Activated naive CD4-positive, alpha-beta T cell treated with anti-CD3 and anti-CD28 coated beads, Interleukin-2, amount 10 ng/mL, durations not matched to agents 7 days and 5 days (primary cell): Measurements from ENCODE around the gene LIN28B.

Source experiments
- CTCF ChIA-PET: fragments of 350-600 bp; sonication (Branson Sonifier 250); formaldehyde crosslinking; loops from one replicate; lab custom pipeline; 2021; ENCODE audit warnings: antibody characterized with exemption; lab: Charles Lee
- DNase-seq: peaks from one replicate; pipeline ENCODE4 v3.0.0-alpha.2; 2020
- H3K27ac Mint-ChIP-seq: one replicate; pipeline ENCODE4 v1.8.0; 2021; ENCODE audit warnings: mild to moderate bottlenecking, moderate library complexity, mixed read lengths
- H3K27me3 Mint-ChIP-seq: one replicate; pipeline ENCODE4 v1.8.0; 2021; ENCODE audit warnings: mild to moderate bottlenecking, mixed read lengths
- H3K36me3 Mint-ChIP-seq: one replicate; pipeline ENCODE4 v1.8.0; 2021; ENCODE audit warnings: mixed read lengths
- H3K4me1 Mint-ChIP-seq: one replicate; pipeline ENCODE4 v1.8.0; 2021; ENCODE audit warnings: mixed read lengths
- H3K4me3 Mint-ChIP-seq: one replicate; pipeline ENCODE4 v1.8.0; 2021; ENCODE audit warnings: mild to moderate bottlenecking, moderate library complexity, mixed read lengths
- H3K9me3 Mint-ChIP-seq: one replicate; pipeline ENCODE4 v1.8.0; 2021; ENCODE audit warnings: mixed read lengths

LIN28B gene, protein sequence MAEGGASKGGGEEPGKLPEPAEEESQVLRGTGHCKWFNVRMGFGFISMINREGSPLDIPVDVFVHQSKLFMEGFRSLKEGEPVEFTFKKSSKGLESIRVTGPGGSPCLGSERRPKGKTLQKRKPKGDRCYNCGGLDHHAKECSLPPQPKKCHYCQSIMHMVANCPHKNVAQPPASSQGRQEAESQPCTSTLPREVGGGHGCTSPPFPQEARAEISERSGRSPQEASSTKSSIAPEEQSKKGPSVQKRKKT

DNA sequence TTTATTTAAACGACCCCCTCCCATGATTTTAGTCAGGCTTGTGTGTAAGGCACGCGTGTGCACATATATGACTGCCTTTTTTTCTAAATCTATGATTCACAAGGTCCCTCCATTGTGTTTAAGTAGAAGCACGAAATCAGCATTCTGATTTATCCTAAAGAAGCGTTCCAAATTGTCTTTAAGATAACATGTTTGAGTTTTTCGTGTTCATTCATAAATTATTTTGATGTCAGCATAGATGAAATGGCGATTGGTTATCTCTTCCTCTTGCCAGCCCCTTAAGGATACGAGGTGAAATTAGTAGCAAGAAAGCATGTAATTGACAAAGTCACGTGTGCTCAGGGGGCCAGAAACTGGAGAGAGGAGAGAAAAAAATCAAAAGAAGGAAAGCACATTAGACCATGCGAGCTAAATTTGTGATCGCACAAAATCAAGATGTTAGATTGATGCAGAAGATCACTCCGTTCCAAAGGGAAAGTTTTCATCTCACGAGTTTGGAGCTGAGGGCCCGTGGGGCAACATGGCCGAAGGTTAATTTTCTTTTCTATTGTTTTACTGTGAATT, at the start of gene LIN28B:
TSS of gene LIN28B (plus strand) at position 377 of the 564 bp plus-strand sequence. CDS start at position 521, 144 bp downstream.
- peaks cover 2% of the 10 kb centered on the region for H3K36me3 Mint-ChIP-seq
- peak within 1 kb of the TSS; percentile 18 for H3K4me3 Mint-ChIP-seq
- CTCF ChIA-PET: interaction anchor here (1.3 to 1.8 kb wide), 2 partner anchors 12 to 17 kb away, joined by 3 to 5 read pairs; no protein-coding TSS in a partner anchor
- H3K27me3 Mint-ChIP-seq: peaks cover 62% of the 10 kb centered on the region
- DNase-seq: no peak
- no peak within 1 kb of the TSS for H3K27ac Mint-ChIP-seq
- peaks cover 18% of the 10 kb centered on the region for H3K4me1 Mint-ChIP-seq
- no peaks in the 10 kb centered on the region for H3K9me3 Mint-ChIP-seq

DNA sequence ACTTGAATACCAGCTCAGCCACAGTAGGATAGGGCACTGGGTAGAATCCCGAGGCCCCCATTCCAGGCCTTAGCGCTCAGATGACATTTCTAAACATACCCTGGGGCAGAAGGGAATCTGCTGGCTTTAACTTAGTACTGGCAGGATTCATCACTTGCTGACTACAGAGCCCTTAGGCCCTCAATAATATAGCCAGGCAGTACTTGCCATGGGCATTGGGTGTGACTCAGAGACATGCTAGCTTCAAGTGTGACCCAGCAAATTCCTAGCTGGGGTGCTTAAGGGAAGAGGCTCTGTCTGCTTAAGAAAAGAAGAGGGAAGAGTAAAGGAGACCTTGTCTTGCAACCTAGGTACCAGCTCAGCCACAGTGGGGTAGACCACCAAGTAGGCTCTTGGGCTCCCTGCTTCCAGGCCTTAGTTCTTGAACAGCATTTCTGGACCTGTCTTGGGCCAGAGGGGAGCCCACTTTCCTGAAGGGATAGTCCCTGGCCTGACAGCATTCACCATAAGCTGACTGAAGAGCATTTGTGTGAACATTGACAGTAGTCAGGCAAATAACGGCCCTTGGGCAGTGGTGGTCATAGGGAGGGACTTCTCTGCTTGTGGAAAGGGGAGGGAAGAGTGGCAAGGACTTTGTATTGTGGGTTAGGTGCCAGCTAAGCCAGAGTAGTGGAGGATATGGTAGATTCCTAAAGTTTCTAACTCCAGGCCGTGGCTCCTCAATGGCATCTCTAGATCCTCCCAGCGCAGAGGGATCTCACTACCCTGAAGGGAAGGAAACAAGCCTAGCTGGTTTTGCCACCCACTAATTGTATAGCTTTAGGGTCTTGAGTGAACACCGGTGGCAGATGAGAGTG, 48.6 kb upstream of the LIN28B start:
- Mint-ChIP-seq H3K4me1 (no peaks in the 10 kb centered on the region), H3K27me3 (no peaks in the 10 kb centered on the region), H3K36me3 (no peaks in the 10 kb centered on the region), H3K27ac (no peak overlapping the region), H3K9me3 (no peaks in the 10 kb centered on the region), H3K4me3 (no peak overlapping the region)
- CTCF ChIA-PET: no interaction called here
- no peak for DNase-seq

DNA sequence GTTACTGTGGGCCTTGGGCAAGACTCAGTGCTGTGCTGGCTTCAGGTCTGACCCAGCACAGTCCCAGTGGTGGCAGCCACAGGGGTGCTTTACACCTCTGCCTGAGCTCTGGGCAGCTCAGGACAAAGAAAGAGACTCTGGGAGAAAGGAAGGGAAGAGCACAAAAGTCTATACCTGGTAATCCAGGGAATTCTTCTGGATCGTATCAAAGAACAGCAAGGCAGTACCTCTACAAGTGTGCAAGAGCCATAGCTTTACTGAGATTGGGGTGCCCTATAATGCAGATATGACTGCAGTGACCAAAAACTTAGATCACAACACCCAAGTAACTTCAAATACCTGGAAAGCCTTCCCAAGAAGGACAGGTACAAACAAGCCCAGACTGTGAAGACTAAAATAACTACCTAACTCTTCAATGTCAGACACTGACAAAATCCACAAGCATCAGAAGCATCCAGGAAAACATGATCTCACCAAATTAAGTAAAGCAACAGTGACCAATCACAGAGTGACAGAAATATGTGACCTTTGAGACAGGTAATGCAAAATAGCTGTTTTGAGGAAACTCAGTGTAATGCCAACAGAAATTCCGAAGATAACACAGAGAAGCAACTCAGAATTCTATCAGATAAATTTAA, 47.9 kb upstream of the LIN28B start:
- H3K36me3 Mint-ChIP-seq: no peaks in the 10 kb centered on the region
- CTCF ChIA-PET: no interaction called here

DNA sequence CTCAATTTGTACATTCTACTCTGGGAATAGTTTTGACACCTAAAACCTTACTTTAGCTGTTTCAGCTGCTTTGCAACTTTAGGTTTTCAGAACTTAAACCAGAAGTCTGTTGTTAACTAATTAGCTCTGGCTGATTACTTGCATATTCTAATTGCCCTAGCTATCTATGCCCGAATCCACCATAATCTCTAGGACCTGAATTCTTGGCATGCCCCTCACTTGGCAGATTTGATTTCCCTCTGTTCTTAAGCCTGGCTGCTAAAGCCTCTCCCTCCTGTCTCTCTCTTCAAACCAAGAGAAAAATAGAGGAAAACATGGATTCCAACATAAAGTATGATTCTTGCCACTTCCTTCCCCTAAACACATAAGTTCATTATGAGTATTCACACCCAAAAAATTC, 35.0 kb upstream of the LIN28B start:
- CTCF ChIA-PET: no interaction called here
- Mint-ChIP-seq H3K4me1 (no peaks in the 10 kb centered on the region), H3K27ac (no peak overlapping the region), H3K4me3 (no peak overlapping the region), H3K36me3 (no peaks in the 10 kb centered on the region), H3K9me3 (no peaks in the 10 kb centered on the region), H3K27me3 (peaks cover 3% of the 10 kb centered on the region)
- DNase-seq: no peak

More for the DNA sequence above, 47.9 kb upstream of the LIN28B start:
- Mint-ChIP-seq H3K9me3 (no peaks in the 10 kb centered on the region), H3K27ac (no peak overlapping the region), H3K4me1 (no peaks in the 10 kb centered on the region), H3K27me3 (no peaks in the 10 kb centered on the region), H3K4me3 (no peak overlapping the region)
- DNase-seq: no peak

DNA sequence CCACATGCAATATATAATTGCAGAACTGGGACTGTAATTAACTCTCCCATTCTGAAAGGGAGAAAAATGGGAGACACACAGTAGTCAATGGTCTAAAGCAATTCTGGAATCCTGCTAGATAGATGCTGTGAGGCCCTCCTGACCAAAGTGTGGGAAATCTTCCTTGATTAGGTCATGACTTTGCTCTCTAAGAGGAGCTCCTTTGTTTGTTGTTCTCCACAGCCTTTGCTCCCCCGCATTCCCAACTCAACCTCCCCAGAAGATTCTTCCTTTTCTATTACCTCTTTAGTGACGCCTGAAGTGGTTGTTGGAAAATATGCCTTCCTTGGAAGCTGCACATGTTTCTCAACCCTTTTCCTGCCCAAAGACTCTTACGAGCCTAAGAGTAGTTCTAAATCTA, 28.8 kb upstream of the LIN28B start:
- Mint-ChIP-seq H3K9me3 (no peaks in the 10 kb centered on the region), H3K36me3 (no peaks in the 10 kb centered on the region), H3K4me1 (no peaks in the 10 kb centered on the region), H3K4me3 (no peak overlapping the region), H3K27ac (no peak overlapping the region), H3K27me3 (peaks cover 3% of the 10 kb centered on the region)
- DNase-seq: no peak
- CTCF ChIA-PET: no interaction called here

DNA sequence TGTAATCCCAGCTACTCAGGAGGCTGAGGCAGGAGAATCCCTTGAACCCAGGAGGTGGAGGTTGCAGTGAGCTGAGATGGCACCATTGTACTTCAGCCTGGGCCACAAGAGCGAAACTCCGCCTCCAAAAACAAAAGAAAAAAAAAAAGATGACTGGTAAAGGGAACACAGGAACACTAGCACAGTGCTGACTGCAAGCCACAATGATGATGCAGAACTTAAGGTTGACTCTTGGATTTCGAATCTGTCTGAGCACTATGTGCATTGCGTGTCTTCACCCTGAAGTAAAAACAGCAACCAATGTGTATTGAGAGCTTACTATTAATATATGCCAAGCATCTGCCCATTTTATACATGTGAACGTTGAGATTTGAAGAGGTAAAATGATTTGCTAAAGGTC, 27.6 kb upstream of the LIN28B start:
- H3K36me3 Mint-ChIP-seq: no peaks in the 10 kb centered on the region

DNA sequence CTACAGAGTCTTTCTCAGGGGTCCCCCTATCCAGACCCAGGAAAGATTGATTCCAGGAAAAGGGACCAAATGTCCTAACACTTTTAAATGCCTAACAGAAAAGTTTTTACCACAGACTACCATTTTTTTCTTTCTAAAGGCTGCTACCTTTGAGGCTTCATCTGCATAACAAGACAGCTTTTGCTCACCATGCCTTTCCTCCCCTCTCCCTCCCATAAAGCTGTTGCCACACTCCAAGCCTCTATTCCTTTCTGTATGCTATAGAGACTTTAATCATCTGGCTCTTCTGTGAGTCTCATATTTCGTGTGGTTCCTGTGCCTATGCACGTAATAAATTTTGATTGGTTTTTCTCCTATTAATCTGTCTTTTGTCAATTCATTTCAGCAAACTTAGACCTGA, 26.0 kb upstream of the LIN28B start:
- Mint-ChIP-seq H3K4me1 (no peaks in the 10 kb centered on the region), H3K36me3 (no peaks in the 10 kb centered on the region), H3K27ac (no peak overlapping the region), H3K27me3 (peaks cover 3% of the 10 kb centered on the region), H3K9me3 (no peaks in the 10 kb centered on the region), H3K4me3 (no peak overlapping the region)
- no peak for DNase-seq
- CTCF ChIA-PET: no interaction called here

More for the DNA sequence above, 27.6 kb upstream of the LIN28B start:
- no peaks in the 10 kb centered on the region for H3K9me3 Mint-ChIP-seq
- H3K4me3 Mint-ChIP-seq: no peak overlapping the region
- CTCF ChIA-PET: no interaction called here
- peaks cover 3% of the 10 kb centered on the region for H3K27me3 Mint-ChIP-seq
- no peaks in the 10 kb centered on the region for H3K4me1 Mint-ChIP-seq
- no peak for DNase-seq
- no peak overlapping the region for H3K27ac Mint-ChIP-seq

DNA sequence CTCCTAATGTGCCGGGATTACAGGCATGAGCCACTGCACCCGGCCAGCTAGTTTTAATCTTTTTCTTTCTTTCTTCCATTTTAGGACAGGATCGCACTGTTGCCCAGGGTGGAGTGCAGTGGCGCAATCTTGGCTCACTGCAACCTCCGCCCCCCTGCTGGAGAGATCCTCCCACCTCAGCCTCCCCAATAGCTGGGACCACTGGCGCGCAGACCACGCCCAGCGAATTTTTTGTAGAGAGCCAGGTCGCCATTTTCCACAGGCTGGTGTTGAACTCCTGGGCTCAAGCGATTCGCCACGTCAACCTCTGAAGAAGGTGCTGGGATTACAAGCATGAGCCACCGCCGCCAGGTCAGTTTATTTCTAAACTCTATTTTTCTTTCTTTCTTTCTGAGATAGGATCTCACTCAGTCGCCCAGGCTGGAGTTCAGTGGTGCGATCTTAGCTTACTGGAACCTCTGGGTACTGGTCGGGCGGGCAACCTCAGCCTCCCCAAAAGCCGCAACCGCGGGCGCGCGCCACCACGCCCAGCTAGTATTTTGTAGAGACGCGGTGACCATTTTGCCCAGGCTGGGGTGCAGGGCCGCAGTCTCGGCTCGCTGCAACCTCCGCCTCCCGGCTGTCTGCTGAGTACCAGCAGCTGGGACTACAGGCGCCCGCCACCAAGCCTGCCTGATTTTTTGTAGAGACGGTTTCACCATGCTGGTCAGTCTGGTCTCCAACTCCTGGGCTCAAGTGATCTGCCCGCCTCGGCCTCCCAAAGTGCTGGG, 20.0 kb upstream of the LIN28B start:
- Mint-ChIP-seq H3K9me3 (peaks cover 2% of the 10 kb centered on the region), H3K27ac (no peak overlapping the region), H3K27me3 (peaks cover 45% of the 10 kb centered on the region), H3K4me1 (peaks cover 11% of the 10 kb centered on the region), H3K36me3 (peaks cover 5% of the 10 kb centered on the region), H3K4me3 (no peak overlapping the region)
- DNase-seq: no peak
- CTCF ChIA-PET: no interaction called here

DNA sequence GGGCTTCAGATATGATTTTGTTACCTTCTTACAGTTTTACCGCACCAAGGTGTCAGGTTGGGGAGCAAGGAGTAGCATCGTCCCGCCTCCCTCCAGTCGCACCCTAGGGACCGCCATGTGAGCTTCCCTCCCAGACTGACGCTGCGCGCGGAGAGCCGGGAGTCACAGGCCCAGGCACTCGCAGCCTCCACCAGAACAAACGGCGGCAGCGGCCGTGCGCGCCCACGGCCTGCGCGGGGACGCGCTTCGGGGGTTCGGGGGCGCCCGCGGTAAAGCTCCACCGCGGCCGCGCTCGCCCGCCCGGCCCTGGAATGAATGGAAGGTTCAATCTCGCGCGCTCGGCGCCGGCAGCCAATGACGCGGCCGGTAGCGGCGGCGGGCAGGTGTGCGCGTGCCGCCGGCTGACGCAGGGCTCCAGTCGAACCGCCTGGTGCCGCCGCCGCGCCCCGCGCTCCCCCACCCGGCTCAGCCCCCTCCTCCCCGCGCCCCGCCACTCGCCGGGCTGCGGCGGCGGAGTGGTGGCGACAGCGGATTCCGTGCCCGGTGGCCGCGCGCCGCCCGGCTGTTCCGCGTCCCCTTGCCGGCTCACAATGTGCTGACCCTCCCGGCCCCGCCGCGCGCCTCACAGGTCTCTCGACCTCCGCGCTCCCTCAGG, 16.5 kb upstream of the LIN28B start:
- Mint-ChIP-seq H3K4me3 (peak overlapping the region; percentile 37), H3K36me3 (peaks cover 5% of the 10 kb centered on the region), H3K4me1 (peaks cover 11% of the 10 kb centered on the region), H3K9me3 (peaks cover 2% of the 10 kb centered on the region), H3K27ac (no peak overlapping the region), H3K27me3 (peaks cover 50% of the 10 kb centered on the region)
- no peak for DNase-seq
- CTCF ChIA-PET: interaction anchor here (1.6 kb wide), 1 partner anchor 15 kb away, joined by 5 read pairs; no protein-coding TSS in a partner anchor

DNA sequence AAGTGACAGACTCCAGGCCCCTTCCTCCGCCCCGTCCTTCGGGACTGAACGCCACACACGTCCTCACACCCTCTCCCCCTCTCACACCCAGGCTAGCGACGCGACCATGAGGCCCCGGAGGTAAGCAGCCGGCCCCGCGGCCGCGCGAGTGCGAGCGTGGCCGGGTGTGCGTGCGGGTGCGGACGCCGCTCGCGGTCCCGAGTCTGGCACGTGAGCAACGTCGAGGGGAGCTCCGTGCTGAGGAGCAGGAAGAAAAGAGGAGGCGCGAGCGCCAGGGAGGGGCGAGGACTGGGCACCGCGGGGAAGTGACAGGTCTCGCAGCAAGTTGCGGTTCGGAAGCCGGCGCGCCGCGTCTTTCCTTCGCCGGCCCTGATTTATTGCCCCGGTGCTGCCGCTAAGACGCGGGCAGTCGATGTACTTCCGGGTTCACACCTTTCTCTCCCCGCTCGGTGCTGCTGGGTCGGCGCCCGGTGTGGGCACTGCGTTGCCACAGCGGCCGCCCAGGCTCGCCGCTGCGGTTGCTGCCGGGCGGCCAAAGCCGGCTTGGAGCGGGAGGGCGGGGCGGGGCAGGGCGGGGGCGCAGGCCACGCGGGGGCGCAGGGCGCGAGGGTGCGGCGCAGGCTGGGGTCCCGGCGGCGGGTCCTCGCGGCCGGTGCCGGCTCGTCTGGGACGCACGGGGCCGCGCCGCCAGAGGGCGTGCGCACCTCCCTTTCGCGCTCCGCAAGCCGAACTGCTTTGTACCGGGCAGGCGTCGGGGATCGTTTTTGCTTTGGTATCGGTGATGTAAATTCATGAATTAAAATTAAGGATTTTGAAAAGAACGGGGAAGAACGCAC, 15.8 kb upstream of the LIN28B start:
- Mint-ChIP-seq H3K4me3 (peak overlapping the region; percentile 50), H3K9me3 (peaks cover 2% of the 10 kb centered on the region), H3K27ac (peak overlapping the region; percentile 37), H3K36me3 (peaks cover 5% of the 10 kb centered on the region), H3K27me3 (peaks cover 50% of the 10 kb centered on the region), H3K4me1 (peaks cover 11% of the 10 kb centered on the region)
- CTCF ChIA-PET: interaction anchor here (1.6 kb wide), 1 partner anchor 15 kb away, joined by 5 read pairs; no protein-coding TSS in a partner anchor
- peak; percentile 38 for DNase-seq

DNA sequence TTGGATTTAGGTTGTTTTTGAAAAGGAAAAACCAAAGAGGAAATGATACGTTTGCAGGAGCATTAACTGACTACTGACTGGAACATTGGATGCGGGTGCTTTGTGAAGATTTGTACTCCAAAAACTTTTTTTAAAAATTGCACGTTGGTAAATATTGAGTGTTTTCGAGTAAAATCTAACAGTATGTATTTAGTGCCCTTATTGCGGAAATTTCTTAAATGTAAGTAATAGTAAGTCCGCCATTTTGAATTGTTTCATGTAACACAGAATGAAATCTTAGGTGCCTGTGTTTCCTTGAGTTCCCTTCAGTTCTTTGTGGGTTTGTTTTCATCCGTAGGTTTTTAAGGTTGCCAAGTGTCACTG, 15.2 kb upstream of the LIN28B start:
- Mint-ChIP-seq H3K36me3 (peaks cover 5% of the 10 kb centered on the region), H3K27me3 (peaks cover 45% of the 10 kb centered on the region), H3K27ac (peak overlapping the region; percentile 37), H3K4me1 (peaks cover 11% of the 10 kb centered on the region), H3K4me3 (peak overlapping the region; percentile 50), H3K9me3 (peaks cover 2% of the 10 kb centered on the region)
- CTCF ChIA-PET: no interaction called here
- DNase-seq: no peak

DNA sequence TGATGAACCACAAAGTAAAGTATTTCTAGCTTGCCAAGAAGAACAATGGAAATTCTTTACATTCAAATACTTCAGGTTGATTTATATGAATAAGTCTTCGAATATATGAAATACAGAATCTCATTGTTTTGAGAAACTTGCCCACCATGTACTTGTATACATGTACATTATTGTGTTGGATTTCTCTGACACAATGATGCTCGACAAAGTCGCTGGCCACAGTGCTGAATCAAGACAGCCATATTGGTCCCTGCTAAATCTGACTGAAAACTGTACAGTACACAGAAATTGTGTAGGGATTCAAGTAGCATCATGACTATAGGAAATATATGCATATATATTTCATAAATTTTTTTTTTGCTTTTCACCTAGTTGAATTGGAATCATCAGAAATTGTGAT, 13.1 kb upstream of the LIN28B start:
- Mint-ChIP-seq H3K27me3 (peaks cover 32% of the 10 kb centered on the region), H3K27ac (no peak overlapping the region), H3K4me1 (peaks cover 11% of the 10 kb centered on the region), H3K4me3 (no peak overlapping the region), H3K9me3 (peaks cover 2% of the 10 kb centered on the region), H3K36me3 (peaks cover 5% of the 10 kb centered on the region)
- peak; percentile 32 for DNase-seq
- CTCF ChIA-PET: no interaction called here
